GM23248 (cell line): ENCODE measurements around the gene VSIG2.
"Not testable (repeated sequence)": the region's sequence is repeated elsewhere in the genome, so short reads cannot be mapped to it uniquely, and the experiment has no call there.

ENCODE experiments used
- EZH2 ChIP-seq: fragments of 200-600 bp; sonication (generic); IDR thresholded peaks from 2 replicates; pipeline ENCODE4 v1.6.1; 2018; ENCODE audit warnings: antibody characterized with exemption, mild to moderate bottlenecking; ENCODE audit not compliant: insufficient read depth, poor library complexity, severe bottlenecking
- EZH2phosphoT487 ChIP-seq: fragments of 200-600 bp; sonication (generic); IDR thresholded peaks from 2 replicates; pipeline ENCODE4 v1.6.1; 2018; ENCODE audit warnings: antibody characterized with exemption, moderate library complexity, mild to moderate bottlenecking, low read depth; ENCODE audit not compliant: insufficient read depth

DNA sequence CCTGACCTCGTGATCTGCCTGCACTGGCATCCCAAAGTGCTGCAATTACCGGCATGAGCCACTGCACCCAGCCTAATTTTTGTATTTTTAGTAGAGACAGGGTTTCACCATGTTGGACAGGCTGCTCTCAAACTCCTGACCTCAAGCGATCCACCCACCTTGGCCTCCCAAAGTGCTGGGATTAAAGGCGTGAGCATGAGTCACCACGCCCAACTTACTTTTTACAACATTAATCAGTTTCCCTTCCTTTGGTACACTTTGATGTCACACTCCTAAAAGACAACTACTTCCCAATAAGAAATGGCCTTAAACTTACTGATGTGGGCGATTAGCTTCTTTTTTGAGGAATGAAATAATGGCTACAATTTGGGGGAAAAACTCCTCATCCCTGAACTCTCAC lies 18.9 kb upstream of the VSIG2 start:
- not testable (repeated sequence) for TF ChIP-seq EZH2, EZH2phosphoT487
